NCI-H1048 (cell line): Measurements from ENCODE around the gene CD6.
"Not testable (repeated sequence)": the region's sequence is repeated elsewhere in the genome, so short reads cannot be mapped to it uniquely, and the experiment has no call there.

Source experiments
- DNase-seq: peaks from one replicate; lab custom pipeline; 2025; lab: John Stamatoyannopoulos, UW

The CD6 gene

DNA sequence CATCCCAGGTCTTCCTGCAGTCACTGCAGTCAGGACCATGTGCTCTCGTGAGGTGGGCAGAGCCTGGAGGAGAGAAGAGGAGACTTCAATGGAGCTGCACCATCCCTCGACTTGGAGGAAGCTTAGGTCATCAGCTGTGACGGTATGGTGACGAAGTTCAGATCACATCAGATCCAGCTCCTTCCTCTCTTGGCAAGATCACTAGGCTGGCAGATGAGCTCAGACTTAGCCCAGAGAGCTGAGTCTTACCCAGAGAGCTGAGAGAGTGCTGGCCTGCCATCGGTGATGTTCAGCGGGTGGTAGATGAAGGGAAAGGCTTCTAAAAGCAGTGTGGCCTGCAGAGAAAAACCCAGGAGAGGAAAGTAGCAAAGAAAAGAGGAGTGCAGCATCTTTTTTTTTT is 17.7 kb upstream of the CD6 start:
- DNase-seq = no peak

DNA sequence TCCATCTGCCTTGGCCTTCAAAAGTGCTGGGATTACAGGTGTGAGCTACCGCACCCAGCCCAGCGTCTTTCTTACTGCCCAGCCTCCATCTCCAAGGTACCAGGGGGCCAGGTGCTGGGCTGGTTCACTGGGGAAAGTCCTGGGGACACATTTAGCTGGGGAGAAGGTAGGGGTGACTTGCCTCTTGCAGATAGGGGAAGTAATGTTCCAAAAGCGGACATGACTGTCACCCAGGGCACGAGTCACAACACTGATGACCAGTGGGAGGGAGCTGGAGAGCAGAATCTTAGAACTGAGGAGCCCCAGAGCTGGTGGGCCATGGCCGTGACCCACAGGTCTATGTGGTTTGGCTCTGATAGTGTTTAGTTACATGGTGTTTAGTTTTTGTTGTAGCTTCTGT is 17.1 kb upstream of the CD6 start:
- no peak for DNase-seq

DNA sequence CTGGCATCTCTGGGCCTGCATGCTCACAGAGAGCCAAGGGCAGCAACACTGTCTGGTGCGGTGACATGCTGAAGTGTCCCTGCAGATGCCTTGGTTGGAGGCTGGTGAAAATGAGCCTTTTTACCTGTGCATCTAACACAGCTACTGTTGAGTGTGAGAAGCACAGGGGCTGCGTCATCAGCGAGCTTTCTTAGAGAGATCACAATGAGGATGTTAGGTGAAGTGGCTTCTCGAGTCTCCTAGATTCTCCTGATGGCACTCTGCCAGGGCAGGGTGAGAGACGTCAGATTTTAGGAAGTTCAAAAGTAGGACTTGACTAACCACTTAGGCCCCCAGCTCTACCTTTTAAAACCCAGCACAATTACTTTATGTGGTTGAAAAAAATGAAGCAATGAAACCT is 15.9 kb upstream of the CD6 start:
- no peak for DNase-seq

DNA sequence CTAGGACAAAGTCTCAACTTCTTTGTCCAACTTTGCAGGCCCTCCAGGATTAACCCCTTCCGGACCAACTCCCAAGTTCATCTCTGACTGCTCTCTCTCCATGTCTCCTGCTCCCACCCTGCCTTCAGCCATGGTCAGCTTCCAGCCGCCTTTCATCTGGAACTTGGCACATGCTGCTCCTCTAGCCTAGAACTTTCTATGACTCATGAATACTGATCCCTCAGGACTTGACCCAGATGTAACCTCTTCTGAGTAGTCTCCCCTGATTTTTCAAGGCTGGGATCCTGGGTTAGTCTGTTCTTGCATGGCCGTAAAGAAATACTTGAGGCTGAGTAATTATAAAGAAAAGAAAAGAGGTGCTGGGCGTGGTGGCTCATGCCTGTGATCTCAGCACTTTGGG is 14.3 kb upstream of the CD6 start:
- no peak for DNase-seq

DNA sequence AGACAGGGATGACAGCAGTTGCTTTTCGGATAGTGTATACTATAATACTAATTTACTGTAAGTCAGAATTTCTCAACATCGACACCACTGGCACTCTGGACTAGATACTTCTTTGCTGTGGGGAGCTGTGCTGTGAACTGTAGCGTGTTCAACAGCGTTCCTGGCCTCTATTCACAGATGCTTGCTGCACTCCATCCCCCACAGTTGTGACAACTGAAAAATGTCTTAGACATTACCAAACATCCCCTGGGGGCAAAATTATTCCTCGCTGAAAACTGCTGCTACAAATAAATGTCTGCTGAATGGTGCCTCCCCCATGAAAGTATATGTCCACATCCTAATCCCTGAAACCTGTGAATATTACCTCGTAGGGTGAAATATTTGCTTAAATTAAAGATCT is 12.0 kb upstream of the CD6 start:
- DNase-seq = no peak

DNA sequence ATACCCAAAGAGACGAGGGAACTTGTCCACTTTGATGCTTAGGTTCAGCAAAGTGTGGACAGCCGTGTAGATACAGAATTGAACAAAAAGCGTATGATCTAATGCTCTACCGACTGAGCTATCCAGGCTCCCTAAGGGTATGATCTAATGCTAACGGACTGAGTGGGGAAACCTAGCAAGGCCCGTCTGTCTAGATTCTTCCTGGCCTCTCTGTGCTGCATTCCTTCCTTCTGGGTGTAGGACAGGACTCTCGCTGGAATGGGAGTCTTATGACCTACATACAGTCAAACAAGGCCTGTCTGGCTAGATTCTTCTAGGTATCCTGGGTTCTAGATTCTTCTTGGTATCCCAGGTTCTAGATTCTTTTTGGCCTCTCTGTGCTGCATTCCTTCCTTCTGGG is 11.1 kb upstream of the CD6 start:
- DNase-seq = no peak

DNA sequence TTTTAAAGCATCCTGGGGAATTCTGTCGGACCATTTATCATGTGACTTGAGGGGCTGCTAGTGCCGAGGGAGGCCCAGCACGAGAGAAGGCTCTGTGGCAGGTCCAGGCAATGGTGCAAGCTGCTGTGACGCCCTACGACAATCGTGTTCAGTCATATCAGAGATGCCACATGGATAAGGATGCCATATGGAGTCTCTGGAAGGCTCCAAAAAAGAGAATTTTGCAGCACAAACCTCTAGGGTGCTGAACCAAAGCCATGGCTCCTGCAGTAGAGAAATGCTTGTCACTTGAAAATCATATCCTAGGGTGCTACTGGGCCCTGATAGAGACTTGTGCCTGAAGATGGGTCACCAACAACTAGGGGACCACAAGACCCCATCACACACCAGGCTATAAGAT is 6.7 kb upstream of the CD6 start:
- no peak for DNase-seq

DNA sequence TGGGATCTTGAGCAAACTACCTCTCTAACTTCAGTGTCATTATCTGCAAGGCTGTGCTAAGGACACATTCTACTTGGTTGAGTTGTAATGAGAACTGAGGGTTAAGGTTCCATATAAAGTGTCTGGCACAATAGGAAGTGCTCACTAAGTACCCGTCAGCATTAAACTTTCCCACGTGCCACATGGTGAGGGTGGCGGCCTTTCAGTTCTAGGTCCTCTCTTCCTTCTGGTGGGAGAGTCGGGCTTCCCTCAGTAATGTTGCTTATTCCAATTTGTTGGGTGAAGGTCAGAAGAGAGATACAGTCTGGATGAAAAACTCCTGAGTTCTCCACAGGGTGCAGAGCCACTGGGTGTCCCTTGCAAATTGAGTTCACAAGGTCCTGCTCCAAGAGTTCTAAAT is 4.6 kb upstream of the CD6 start:
- DNase-seq = no peak

DNA sequence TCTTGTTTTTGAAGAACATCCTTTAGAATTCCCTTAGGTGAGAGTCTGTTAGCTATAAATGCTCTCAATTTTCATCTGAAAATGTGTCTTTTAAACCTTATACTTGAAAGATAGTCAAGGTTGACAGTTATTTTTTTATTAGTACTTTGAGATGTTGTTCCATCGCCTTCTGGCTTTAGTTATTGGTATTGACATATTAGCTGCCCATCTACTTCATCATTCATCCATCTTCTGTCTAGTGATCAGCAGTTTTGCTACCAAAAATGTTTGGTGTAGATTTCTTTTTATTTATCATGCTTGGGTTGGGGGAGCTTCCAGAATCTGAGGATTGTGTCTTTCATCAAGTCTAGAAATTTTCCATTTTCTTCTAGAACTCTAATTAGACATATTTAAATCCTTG is 3.3 kb upstream of the CD6 start:
- no peak for DNase-seq

DNA sequence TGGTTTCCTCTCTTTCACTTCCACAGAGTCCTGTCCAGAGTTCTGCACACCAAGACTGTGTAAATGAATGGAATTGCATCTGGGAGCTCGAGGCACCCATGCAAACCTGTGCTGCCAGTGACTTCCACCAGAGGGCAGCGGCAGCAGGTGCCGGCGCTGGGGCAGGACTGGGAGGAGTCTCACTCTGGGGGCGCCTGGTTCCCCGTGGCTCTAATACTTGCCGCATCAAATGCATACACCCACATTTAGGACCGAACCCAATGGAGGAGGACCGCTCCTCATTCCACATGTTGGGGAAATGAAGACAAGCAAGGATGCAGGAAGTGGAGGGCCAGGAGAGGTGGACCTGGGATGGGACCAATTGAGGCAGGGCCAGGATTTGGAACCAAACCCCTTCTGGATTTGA is 1.1 kb upstream of the CD6 start:
- DNase-seq = no peak

DNA sequence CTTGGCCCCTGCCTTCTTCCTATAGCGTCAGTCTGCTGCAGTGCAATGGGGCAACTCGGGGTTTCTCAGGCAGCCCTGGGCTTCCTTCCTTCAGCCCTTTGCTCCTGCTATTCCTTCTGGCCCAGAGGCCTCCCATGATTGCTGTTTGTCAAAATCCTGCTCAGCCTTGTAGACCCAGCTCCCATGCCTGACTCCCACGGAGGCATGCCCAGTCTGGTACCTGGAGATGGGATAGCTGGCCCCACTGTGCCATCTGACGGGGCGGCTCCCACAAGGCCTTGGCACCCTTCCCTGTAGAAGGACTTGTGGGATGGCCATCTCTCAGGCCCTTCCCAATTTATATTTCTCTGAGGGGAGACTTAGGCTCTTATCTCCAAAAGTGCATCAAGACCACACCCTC is 590 bp upstream of the CD6 start:
- no peak for DNase-seq

DNA sequence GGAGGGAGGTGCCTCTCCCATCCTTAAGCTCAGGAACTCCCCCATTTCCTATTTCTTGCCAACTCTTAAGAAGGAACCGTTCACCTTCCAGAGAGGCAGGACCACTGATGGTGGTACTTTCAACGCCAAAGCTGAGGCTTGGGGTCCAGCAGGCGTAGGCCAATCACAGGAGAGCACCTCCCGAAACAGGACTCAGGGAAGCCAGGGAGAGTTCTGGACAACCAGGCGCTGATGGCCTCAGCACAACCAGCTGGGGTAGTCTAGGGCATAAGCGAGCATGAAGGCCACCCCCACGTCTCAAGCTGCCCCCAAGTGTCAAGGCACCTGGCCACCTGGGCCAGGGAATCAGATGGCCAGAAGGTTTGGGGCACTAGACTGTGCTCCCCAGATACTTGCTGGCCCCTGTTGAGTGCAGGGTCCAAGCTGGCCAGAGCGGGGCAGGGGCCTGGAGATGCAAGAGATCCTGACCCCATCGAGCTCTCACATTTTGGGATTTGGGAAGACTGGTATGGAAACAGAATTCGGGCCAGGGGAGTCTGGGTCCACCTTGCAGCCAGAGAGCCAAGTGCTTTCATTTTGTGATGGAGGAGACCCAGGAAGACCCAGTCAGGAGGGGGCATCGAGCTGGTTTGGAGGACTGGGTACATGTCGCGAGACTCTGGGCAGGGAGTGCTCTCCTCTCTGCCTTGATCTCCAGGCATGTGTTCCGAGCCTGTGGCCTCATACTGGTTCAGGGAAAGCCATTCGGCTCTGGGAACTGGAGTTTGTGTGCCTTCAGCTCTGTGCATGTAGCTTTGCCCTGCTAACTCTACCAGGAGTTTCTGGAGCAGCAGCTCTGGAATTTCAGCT is 926 bp downstream of the CD6 start:
- no peak for DNase-seq

DNA sequence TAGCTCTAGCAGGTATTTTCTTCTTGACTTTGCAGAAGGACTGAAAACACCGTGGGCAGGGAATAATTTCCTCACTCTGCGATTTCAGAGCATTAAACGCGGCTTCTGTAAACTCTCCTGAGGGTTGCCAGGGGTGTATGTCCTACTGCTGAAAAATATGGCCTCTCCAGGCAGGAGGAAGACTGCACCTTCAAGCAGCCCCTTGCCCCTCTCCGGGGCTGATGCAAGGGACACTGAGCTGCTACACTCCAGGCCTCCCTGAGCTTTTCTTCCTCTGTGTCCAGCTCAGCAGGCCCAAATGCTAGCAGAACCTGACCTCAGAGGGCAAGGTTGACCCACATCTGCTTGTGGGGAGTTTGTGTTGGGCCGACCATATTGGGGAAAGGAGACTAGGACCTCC is 2.2 kb downstream of the CD6 start:
- DNase-seq = no peak

DNA sequence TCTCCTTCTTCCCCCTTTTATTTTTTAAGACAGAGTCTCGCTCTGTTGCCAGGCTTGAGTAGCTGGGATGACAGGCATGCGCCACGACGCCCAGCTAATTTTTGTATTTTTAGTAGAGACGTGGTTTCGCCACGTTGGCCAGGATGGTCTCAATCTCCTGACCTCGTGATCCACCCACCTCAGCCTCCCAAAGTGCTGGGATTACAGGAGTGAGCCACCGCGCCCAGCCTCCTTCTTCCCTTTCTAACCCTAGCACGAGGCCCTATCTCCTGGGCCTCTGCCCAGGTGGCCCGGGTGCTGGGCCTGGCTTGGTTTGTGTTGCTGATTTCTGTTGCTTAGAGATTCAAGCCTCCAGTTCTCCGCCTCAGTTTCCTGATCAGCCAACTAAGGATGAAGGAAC is 2.8 kb downstream of the CD6 start:
- not testable (repeated sequence) for DNase-seq

DNA sequence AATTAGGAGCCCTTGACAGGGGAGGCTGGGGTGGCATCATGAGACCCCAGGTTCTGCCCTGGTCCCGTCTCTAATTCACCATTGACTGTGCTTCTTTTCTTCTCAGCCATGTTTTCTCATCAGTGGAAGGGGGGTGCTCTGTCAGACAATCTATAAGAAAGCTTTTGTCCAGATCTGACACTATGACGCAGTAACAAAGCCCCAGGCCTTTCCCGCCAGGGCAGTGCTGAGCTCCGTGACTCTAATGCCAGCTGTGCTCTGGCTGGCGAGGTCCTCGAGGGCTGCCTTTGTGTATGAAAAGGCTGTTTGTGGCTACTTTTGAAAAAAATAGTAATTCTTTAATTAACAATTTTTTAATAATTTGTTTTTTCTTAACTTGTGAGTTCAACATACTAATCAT is 3.2 kb downstream of the CD6 start:
- DNase-seq = no peak

DNA sequence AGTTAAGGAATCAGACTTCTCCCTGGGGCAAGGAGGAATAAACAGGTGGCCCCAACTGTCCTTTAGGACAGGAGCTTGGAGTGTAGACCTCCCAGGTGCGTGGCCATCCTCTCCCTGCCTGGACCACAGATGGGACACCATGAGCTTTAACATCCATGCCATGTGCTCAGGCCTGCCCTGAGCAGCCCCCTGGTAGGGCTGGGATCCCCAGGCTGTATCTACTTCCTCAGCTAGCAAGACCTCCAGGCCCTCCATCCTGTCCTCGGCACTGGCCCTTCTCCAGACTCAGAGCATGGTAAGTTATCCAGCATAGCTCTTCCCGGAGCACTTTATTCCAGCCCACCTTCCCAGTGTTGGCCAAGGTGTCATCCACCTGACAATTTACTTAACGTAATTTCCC is 5.7 kb downstream of the CD6 start:
- no peak for DNase-seq

DNA sequence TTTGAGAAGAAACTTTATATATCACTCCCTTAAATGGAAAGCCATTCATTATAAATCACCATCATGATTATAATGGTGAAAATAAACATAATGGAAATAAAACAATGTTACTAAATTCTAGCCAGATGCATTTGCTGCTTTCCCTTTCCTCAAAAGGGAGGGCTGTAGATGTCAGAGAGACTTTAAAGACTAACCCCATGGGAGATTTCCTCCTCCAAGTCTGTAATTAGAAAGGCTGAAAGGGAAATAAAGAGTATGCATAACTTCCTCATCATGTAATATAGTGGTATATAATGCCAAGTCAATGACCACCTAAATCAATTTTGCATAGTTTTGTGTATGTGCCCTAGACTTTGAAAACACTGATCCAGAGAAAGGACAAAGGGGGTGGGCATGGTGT is 6.4 kb downstream of the CD6 start:
- no peak for DNase-seq

DNA sequence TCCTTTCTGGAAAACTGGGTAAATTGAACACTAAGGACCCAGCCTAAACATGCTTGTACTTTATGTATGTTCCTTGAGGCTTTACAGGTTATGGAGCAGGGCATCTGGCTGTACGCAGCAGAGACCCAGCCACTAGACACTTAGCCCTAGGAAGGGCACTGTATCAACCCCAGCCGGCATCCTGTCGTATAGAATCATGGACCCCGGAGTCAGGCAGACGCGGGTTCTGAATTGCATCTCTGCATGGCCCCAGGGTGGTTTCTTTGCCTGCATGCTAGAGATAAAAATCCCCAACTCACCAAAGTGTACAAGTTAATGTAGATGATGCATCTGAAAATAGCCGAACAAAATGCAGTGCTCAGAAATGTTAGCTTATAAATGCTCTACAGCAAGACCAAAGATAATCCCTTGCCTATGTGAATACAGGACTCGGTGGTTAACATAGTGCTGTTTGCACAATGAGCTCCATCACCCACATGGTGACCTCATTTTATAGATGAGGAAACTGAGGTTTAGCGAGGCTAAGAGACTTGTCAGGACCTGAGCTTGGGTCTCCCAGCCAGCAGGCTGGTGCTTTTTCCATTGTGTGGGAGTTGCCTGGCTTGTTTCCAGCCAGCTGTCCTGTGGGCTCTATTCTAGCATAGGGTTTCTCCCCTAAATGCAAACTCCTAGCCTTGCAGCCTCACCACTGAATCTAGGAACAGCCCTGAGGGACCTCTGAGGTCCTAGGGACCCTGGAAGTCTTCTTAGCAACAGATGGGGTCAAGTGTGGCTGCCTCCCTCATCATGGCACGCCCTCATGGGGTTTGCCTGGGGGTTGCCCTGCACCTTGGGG is 7.3 kb downstream of the CD6 start:
- DNase-seq = no peak

DNA sequence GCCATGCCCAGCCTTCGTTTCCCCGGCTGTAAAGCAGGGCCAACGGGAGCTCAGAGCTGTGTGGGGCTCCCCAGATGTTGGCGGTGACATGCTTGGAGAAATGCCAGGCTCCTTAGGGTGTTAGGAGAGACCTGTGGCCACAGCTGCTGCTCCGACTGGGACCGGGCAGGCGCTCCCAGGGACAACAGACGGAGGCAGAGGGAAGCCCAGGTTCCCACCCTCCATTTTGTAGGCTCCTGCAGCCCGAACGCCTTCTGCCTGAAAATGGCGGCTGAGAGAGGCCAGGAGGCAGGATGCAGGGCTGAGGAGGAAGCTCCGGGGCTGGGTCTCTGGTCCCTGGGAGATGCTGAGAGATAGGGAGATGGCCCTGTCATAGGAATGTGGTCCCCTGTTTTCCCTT is 10.0 kb downstream of the CD6 start:
- DNase-seq = no peak

DNA sequence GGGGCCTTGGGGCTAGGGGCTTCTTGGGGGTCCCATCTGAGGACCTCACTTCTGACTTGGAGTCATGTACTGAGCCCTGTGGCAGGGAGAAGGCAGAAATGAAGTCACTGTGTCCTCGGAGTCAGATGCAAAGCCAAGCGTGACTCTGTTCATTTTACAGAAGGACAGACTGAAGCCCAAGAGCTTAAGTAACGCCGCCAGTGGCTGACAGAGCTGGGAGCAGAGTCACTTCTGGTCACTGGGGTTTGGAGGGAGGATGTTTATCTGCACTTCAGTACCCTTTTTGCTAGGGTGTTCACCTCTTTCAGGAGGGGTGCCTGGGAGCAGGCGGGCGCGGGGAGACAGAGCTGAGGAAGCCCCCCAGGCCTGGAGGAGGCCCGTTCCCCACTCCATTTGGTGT is 10.7 kb downstream of the CD6 start:
- DNase-seq = no peak

DNA sequence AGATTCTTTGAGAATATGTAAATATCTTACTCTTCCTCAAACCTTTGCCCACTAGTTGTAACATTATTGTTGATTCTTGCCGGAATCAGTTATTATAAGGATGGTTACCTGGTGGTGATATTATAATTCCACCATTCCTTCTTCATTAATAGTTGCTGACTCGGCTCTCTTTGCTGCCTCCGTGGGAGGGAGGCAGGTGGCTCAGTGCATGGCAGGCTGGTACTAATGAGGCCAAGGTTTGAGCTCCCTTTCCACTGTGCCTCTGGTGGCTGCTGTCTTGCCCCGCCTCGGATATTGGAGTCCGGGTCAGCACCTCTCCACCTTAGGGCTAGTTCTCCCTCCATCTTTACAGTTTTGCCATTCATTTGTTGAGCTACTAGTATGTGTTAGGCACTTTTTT is 12.7 kb downstream of the CD6 start:
- DNase-seq = no peak

DNA sequence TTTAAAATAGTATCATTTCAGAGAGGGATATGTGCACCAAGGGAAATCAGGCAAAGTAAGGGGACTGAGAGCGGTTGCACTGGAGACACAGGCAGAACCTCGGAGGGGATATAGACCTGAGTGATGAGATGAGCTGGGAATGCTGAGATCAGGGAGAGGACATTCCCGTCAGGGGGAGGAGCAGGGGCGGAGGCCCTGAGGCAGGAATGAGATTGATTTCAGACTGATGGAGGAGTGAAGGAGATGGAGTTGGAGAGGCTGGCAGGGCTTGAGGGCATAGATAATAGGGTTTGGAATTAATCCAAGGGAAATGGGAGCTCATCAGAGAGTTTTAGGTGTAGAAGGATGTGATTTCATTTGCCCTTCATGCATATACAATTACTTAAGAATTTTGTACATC is 13.2 kb downstream of the CD6 start:
- no peak for DNase-seq

DNA sequence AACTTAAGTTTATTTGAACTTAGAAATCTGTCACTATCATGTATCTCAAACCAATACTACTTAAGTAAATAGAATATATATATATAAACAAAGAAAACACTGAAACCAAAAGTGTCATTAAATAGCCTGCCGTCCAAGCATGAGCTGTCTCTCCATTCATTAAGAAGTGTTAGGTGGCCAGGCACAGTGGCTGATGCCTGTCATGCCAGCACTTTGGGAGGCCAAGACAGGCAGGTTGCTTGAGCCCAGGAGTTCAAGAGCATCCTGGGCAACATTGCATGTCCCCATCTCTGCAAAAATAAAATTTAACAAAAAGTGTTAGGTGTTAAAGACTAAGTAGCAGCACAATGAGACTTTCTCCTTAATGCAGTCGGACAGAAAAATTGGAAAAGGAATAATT is 14.0 kb downstream of the CD6 start:
- DNase-seq = no peak
